Bronchial epithelial cell (primary cell): ENCODE data around the gene SOX5. TPM values are rescaled to one million over a fixed set of nuclear protein-coding genes. Genes with fewer than 3 reads are reported as not detected.

ENCODE experiments used
- DNase-seq: peaks from one replicate; pipeline ENCODE4 v3.0.0-alpha.2; 2010; ENCODE audit warnings: low read depth
- FAIRE-seq: peaks from 2 replicates; lab custom pipeline; 2011; peaks lifted over from hg19 to GRCh38; lab: Jason Lieb, UNC
- H3K27me3 ChIP-seq: 2 replicates; pipeline ENCODE4 v1.5.1; 2011; ENCODE audit warnings: low read length; ENCODE audit not compliant: control insufficient read depth, insufficient read depth
- H3K36me3 ChIP-seq: 2 replicates; pipeline ENCODE4 v1.5.1; 2011; ENCODE audit warnings: low read length; ENCODE audit not compliant: control insufficient read depth, insufficient read depth
- H3K4me3 ChIP-seq: 2 replicates; pipeline ENCODE4 v1.5.1; 2011; ENCODE audit warnings: mild to moderate bottlenecking, low read depth, low read length, control low read depth
- total RNA-seq: library from RNA; depleted of rRNA; stranded (reverse); fragments of >200 nt; gene quantifications from 2 replicates; pipeline ENCODE4 v1.2.1, GENCODE V29; 2014
- TF ChIP-seq, protein P1 (sequence below): IDR thresholded peaks from 2 replicates; pipeline ENCODE4 v1.5.1; 2011; ENCODE audit warnings: mild to moderate bottlenecking, moderate library complexity, low read length, control low read depth, inconsistent platforms; ENCODE audit not compliant: insufficient read depth, severe bottlenecking

Gene SOX5
- total RNA-seq, 1 donor from 2014 or later: under 0.01 TPM

DNA sequence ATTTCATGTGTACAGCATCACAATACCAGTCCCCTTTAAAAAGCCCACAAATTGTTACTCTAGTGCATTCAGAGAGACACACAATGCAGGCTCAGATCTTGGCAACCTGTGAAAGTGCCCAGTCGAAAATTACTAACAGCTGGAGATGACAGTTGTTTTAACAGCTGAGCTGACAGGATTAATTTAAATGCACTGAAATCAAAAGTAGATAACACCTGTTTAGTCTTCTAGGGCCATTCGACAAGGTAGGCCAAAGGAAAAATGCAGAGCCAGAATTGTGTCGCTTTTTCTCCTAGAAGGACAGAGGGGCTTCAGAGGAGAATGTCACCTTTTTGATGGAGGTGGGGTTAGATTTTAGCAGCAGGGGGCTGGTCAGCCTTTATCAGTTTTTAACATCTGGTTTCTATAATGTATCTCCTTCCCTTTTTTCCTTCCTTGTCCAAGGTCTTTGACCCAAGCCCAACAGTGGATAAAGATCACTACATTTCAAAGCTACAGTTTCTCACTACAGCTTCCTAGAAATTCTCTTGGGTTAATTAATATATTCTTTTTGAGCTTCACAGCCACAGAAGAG, 139.1 kb downstream of the SOX5 start:
- H3K27me3 ChIP-seq: no peaks in the 10 kb centered on the region
- no peaks in the 10 kb centered on the region for H3K36me3 ChIP-seq
- FAIRE-seq (no peak), DNase-seq (no peak)
- TF ChIP-seq, protein P1, sequence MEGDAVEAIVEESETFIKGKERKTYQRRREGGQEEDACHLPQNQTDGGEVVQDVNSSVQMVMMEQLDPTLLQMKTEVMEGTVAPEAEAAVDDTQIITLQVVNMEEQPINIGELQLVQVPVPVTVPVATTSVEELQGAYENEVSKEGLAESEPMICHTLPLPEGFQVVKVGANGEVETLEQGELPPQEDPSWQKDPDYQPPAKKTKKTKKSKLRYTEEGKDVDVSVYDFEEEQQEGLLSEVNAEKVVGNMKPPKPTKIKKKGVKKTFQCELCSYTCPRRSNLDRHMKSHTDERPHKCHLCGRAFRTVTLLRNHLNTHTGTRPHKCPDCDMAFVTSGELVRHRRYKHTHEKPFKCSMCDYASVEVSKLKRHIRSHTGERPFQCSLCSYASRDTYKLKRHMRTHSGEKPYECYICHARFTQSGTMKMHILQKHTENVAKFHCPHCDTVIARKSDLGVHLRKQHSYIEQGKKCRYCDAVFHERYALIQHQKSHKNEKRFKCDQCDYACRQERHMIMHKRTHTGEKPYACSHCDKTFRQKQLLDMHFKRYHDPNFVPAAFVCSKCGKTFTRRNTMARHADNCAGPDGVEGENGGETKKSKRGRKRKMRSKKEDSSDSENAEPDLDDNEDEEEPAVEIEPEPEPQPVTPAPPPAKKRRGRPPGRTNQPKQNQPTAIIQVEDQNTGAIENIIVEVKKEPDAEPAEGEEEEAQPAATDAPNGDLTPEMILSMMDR: no peak
- H3K4me3 ChIP-seq: no peak overlapping the region

DNA sequence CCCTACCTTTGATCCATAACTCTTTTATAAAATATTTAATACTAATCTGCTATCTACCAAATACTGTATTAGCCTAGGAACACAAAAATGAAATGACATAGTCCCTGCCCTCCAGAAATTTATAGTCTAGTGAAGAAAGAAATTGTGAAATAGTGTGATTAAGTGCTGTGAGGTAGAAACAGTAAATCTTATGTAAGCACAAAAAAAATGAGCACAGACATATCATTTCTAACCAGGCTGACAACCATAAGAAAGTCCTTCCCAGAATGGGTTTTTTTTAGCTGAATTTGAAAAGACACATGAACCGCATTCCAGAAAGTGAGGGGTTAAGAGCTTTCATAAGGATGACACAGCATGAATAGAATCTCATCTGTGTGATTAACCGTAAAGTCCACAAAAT, 145.9 kb downstream of the SOX5 start:
- Histone ChIP-seq H3K27me3 (no peaks in the 10 kb centered on the region), H3K4me3 (no peak overlapping the region), H3K36me3 (no peaks in the 10 kb centered on the region)
- FAIRE-seq: no peak
- DNase-seq: no peak
- TF ChIP-seq, protein P1: no peak

DNA sequence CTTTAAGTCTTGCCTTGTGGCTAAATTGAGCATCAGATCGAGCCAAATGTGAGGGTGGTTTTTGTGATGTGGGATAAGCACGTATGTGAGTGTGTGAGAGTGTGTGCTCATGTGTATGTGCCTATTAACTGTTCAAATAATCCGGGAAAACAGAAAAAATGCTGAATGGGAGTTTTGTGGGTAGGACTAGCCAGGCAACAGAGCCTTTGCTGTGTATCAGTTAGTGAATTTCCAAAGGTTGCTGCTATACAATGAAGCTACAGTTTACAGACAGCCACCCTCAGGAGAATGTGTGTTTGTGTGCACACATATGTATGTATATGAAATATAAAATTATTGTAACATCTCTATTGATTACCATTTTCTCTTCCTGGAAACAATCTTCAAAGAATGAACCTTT, 154.0 kb downstream of the SOX5 start:
- TF ChIP-seq, protein P1: no peak
- no peaks in the 10 kb centered on the region for H3K36me3 ChIP-seq
- no peak for FAIRE-seq

DNA sequence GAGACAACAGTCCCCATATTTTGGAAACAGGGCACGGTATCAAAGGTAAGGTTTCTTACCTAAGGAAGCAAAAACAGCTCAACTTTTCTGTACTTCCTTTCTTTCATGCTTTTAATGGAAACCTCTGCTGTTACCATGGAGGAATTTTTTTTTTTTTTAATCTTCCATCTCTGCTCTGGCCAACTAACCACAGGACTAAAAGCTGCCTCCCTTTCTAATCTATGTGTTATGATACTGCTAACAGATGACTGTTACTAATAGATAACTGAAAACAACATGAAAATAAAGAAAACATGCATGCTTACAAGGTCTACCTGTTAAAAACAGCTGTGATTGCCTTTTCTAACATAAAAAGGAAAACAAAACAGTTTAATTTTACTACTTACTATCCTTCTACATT, 168.4 kb downstream of the SOX5 start:
- Histone ChIP-seq H3K36me3 (no peaks in the 10 kb centered on the region), H3K4me3 (no peak overlapping the region), H3K27me3 (no peaks in the 10 kb centered on the region)
- no peak for FAIRE-seq
- TF ChIP-seq, protein P1: no peak
- no peak for DNase-seq

More for the DNA sequence above, 154.0 kb downstream of the SOX5 start:
- H3K27me3 ChIP-seq: no peaks in the 10 kb centered on the region
- DNase-seq: no peak
- H3K4me3 ChIP-seq: no peak overlapping the region

DNA sequence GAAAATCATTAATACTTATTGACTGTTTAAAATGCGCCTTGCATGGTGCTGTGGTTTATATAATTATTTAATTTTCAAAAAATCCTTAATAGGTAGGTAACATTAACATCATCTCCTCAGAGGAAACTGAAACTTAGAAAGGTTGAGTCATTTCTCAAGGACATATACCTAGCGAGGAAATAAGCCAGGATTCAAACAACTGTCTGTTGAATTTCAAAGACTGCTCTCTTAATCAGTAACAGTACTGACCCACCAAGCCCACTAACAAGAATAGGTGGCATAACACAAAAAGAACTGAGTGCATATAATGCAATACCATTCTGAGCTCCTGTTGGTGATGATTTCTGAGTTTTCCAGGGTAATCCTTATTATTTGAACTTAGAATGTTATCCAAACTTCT, 174.3 kb downstream of the SOX5 start:
- FAIRE-seq (no peak), DNase-seq (no peak)
- Histone ChIP-seq H3K4me3 (no peak overlapping the region), H3K36me3 (no peaks in the 10 kb centered on the region), H3K27me3 (no peaks in the 10 kb centered on the region)
- TF ChIP-seq, protein P1: no peak
